ENCODE measurements around the gene TMEM167A. TPM values are rescaled to one million over a fixed set of nuclear protein-coding genes. Genes with fewer than 3 reads are reported as not detected.

Gene TMEM167A
- total and polyA plus RNA-seq, 2 experiments from 2014 or later: 179 to 267 TPM

- TF ChIP-seq REST (IDR thresholded peaks at IDR 0.05; ENCODE audit: unreplicated experiment) (no peak), ZNF462 (CRISPR knock-in tag; IDR thresholded peaks at IDR 0.05) (no peak)
Measured at GRCh38 chr5:83099001-83099400, 21.8 kb upstream of the TMEM167A start (continued).

GRCh38 chr5:83097689-83098231 lies 20.6 kb upstream of the TMEM167A start:
- peaks cover 18% of the 10 kb centered on the region for H3K9me3 Mint-ChIP-seq
- Histone ChIP-seq H2AFZ (no peak overlapping the region), H3K4me3 (no peak overlapping the region), H4K20me1 (replicated peaks; ENCODE audit: insufficient read depth) (no peaks in the 10 kb centered on the region), H3F3A (replicated peaks; ENCODE audit: low read depth) (no peaks in the 10 kb centered on the region), H3K27me3 (ENCODE audit: insufficient read depth) (no peaks in the 10 kb centered on the region), H3K9me2 (ENCODE audit: insufficient read depth) (peaks cover 4% of the 10 kb centered on the region; the same call in 1 of the 2 replicates), H3K27ac (ENCODE audit: low read depth) (no peak overlapping the region), H3K79me2 (replicated peaks; ENCODE audit: insufficient read depth) (no peaks in the 10 kb centered on the region), H3K4me2 (no peak overlapping the region), H3K36me3 (ENCODE audit: insufficient read depth) (peaks cover 7% of the 10 kb centered on the region; the same call in 1 of the 2 replicates), H3K4me1 (ENCODE audit: insufficient read depth) (peaks cover 7% of the 10 kb centered on the region)
- H3K4me3 Mint-ChIP-seq: no peak overlapping the region
- ATAC-seq (no peak), DNase-seq (ENCODE audit: low spot score) (no peak)
- H3K27me3 Mint-ChIP-seq (ENCODE audit: insufficient read depth, low read depth, poor library complexity): peaks cover 1% of the 10 kb centered on the region
- peaks cover 13% of the 10 kb centered on the region; the same call in 2 of the 3 replicates for H3K4me1 Mint-ChIP-seq
- peaks cover 16% of the 10 kb centered on the region for H3K36me3 Mint-ChIP-seq (ENCODE audit: low read depth)
- H3K27ac Mint-ChIP-seq: no peak overlapping the region
- TF ChIP-seq CREB1 (CRISPR knock-in tag; IDR thresholded peaks at IDR 0.05; ENCODE audit: low read depth) (no peak), CTCF (conservative IDR thresholded peaks at IDR 0.05; ENCODE audit: low read depth in 2 of 2) (no peak), ETS1 (IDR thresholded peaks at IDR 0.05) (no peak)

All from GM23338 (cell line).